SK-N-SH treated with all-trans-retinoic acid at 6 μM for 48 hours (cell line): ENCODE results near the gene HPS4.

Experiments
- ATAC-seq: fragments of 200-7000 bp; cut with Tn5 transposase; 3 replicates; pipeline ENCODE4 v1.9.1; 2020; ENCODE audit warnings: mild to moderate bottlenecking, moderate library complexity
- CREB5 ChIP-seq: fragments of 250-450 bp; sonication (Bioruptor Pico); IDR thresholded peaks from 2 replicates; pipeline ENCODE4 v1.5.1; 2020; ENCODE audit warnings: low read depth, mild to moderate bottlenecking, moderate library complexity
- CSDC2 ChIP-seq: fragments of 250-450 bp; sonication (Bioruptor Pico); IDR thresholded peaks from 2 replicates; pipeline ENCODE4 v1.5.0; 2020; ENCODE audit warnings: mild to moderate bottlenecking, moderate library complexity
- CSRNP3 ChIP-seq: fragments of 250-450 bp; sonication (Bioruptor Pico); IDR thresholded peaks from 2 replicates; pipeline ENCODE4 v1.5.1; 2021; ENCODE audit warnings: mild to moderate bottlenecking, moderate library complexity
- ESRRG ChIP-seq: fragments of 250-450 bp; sonication (Bioruptor Pico); IDR thresholded peaks from 2 replicates; pipeline ENCODE4 v1.6.1; 2021; ENCODE audit warnings: mild to moderate bottlenecking
- GLIS3 ChIP-seq: fragments of 250-450 bp; sonication (Bioruptor Pico); IDR thresholded peaks from 2 replicates; pipeline ENCODE4 v1.5.0; 2020; ENCODE audit warnings: mild to moderate bottlenecking, moderate library complexity
- ISL1 ChIP-seq: fragments of 250-450 bp; sonication (Bioruptor Pico); IDR thresholded peaks from 2 replicates; pipeline ENCODE4 v2.1.2; 2022; ENCODE audit warnings: mild to moderate bottlenecking, moderate library complexity
- OSR1 ChIP-seq: fragments of 250-450 bp; sonication (Bioruptor Pico); IDR thresholded peaks from 2 replicates; pipeline ENCODE4 v1.8.0; 2022; ENCODE audit warnings: moderate library complexity, mild to moderate bottlenecking, inconsistent platforms
- PATZ1 ChIP-seq: fragments of 250-450 bp; sonication (Bioruptor Pico); IDR thresholded peaks from 2 replicates; pipeline ENCODE4 v1.8.0; 2020; ENCODE audit warnings: mild to moderate bottlenecking, moderate library complexity, borderline replicate concordance
- POU6F1 ChIP-seq: fragments of 250-450 bp; sonication (Bioruptor Pico); IDR thresholded peaks from 2 replicates; pipeline ENCODE4 v1.8.0; 2021; ENCODE audit warnings: low read depth, mild to moderate bottlenecking, moderate library complexity, borderline replicate concordance
- PPARA ChIP-seq: fragments of 250-450 bp; sonication (Bioruptor Pico); IDR thresholded peaks from 2 replicates; pipeline ENCODE4 v1.5.0; 2020; ENCODE audit warnings: mild to moderate bottlenecking, borderline replicate concordance
- RARB ChIP-seq: fragments of 250-450 bp; sonication (Bioruptor Pico); IDR thresholded peaks from 2 replicates; pipeline ENCODE4 v1.8.0; 2021; ENCODE audit warnings: mild to moderate bottlenecking, moderate library complexity
- SNAI2 ChIP-seq: fragments of 250-450 bp; sonication (Bioruptor Pico); IDR thresholded peaks from 2 replicates; pipeline ENCODE4 v1.5.0; 2020; ENCODE audit warnings: mild to moderate bottlenecking, moderate library complexity
- TCF4 ChIP-seq: fragments of 250-450 bp; sonication (Bioruptor Pico); IDR thresholded peaks from 2 replicates; pipeline ENCODE4 v1.8.0; 2021; ENCODE audit warnings: mild to moderate bottlenecking, moderate library complexity, borderline replicate concordance
- TOX ChIP-seq: fragments of 250-450 bp; sonication (Bioruptor Pico); IDR thresholded peaks from 2 replicates; pipeline ENCODE4 v1.8.0; 2021; ENCODE audit warnings: mild to moderate bottlenecking, moderate library complexity, borderline replicate concordance
- TSHZ2 ChIP-seq: fragments of 250-450 bp; sonication (Bioruptor Pico); IDR thresholded peaks from 2 replicates; pipeline ENCODE4 v1.5.0; 2020; ENCODE audit warnings: mild to moderate bottlenecking, moderate library complexity
- ZC3H10 ChIP-seq: fragments of 250-450 bp; sonication (Bioruptor Pico); IDR thresholded peaks from 2 replicates; pipeline ENCODE4 v1.5.1; 2021; ENCODE audit warnings: mild to moderate bottlenecking, moderate library complexity
- ZFP3 ChIP-seq: fragments of 250-450 bp; sonication (Bioruptor Pico); IDR thresholded peaks from 2 replicates; pipeline ENCODE4 v1.5.0; 2020; ENCODE audit warnings: mild to moderate bottlenecking, moderate library complexity
- ZNF565 ChIP-seq: fragments of 450-650 bp; formaldehyde crosslinking; conservative IDR thresholded peaks from 2 replicates; pipeline ENCODE4 v1.5.0; 2020; ENCODE audit warnings: low read depth, mild to moderate bottlenecking, moderate library complexity
- ZNF70 ChIP-seq: fragments of 450-650 bp; formaldehyde crosslinking; IDR thresholded peaks from 2 replicates; pipeline ENCODE4 v1.5.0; 2020; ENCODE audit warnings: mild to moderate bottlenecking, moderate library complexity
- ZNF8 ChIP-seq: fragments of 450-650 bp; formaldehyde crosslinking; IDR thresholded peaks from 2 replicates; pipeline ENCODE4 v1.5.0; 2020; ENCODE audit warnings: mild to moderate bottlenecking, moderate library complexity

Gene HPS4

GRCh38 chr22:26443901-26444690, 39.5 kb downstream of the HPS4 start:
- ATAC-seq: no peak
- TF ChIP-seq PPARA (CRISPR knock-in tag): no peak
- TF ChIP-seq ISL1: no peak
- TF ChIP-seq ESRRG (CRISPR knock-in tag): no peak

GRCh38 chr22:26442086-26442756, 41.4 kb downstream of the HPS4 start:
- no peak for TF ChIP-seq PATZ1 (CRISPR knock-in tag)
- no peak for TF ChIP-seq ESRRG (CRISPR knock-in tag)
- no peak for TF ChIP-seq ZNF70 (CRISPR knock-in tag)
- no peak for TF ChIP-seq GLIS3 (CRISPR knock-in tag)
- no peak for TF ChIP-seq ZFP3 (CRISPR knock-in tag)
- no peak for TF ChIP-seq TOX (CRISPR knock-in tag)
- no peak for TF ChIP-seq TSHZ2
- TF ChIP-seq ISL1: no peak
- TF ChIP-seq RARB (CRISPR knock-in tag): no peak
- no peak for TF ChIP-seq CSRNP3
- TF ChIP-seq SNAI2 (CRISPR knock-in tag): no peak
- TF ChIP-seq ZC3H10 (CRISPR knock-in tag): no peak
- TF ChIP-seq, all 23 proteins: peak for 0
- ATAC-seq: no peak

- no peak for ATAC-seq
- TF ChIP-seq TSHZ2 (no peak), SNAI2 (CRISPR knock-in tag) (no peak), POU6F1 (CRISPR knock-in tag) (no peak), ZNF70 (CRISPR knock-in tag) (no peak), TCF4 (CRISPR knock-in tag) (no peak), CSDC2 (CRISPR knock-in tag) (no peak), ZFP3 (CRISPR knock-in tag) (no peak), PATZ1 (CRISPR knock-in tag) (no peak), ZC3H10 (CRISPR knock-in tag) (no peak), TOX (CRISPR knock-in tag) (no peak), ESRRG (CRISPR knock-in tag) (no peak), OSR1 (no peak), ZNF8 (CRISPR knock-in tag) (no peak), ZNF565 (CRISPR knock-in tag) (no peak), CSRNP3 (no peak), CREB5 (no peak)
- TF ChIP-seq, all 23 proteins: peak for 0
These were observed 44.0 kb downstream of the HPS4 start for GRCh38 chr22:26439559-26439958.
